ENCODE results near the gene FANCD2OS. TPM values are rescaled to one million over a fixed set of nuclear protein-coding genes. Genes with fewer than 3 reads are reported as not detected.

The FANCD2OS gene
- total RNA-seq, 1 experiment from 2014 or later, result not detected

Other genes with a start within 250 kb of the FANCD2OS start
- 0.37 TPM in 1 of 2 replicates, not detected in the other for gene CIDEC, start 228.0 kb downstream of the FANCD2OS start, total RNA-seq (2021)
- 46.7 and 52.4 TPM in 2 replicates for gene JAGN1, start 217.6 kb downstream of the FANCD2OS start, total RNA-seq (2021)
- 22.7 and 23.8 TPM in 2 replicates for gene IL17RE, start 205.4 kb downstream of the FANCD2OS start, total RNA-seq (2021)
- gene IL17RC, start 191.2 kb downstream of the FANCD2OS start, total RNA-seq (2021), result 45.0 and 54.6 TPM in 2 replicates
- gene CRELD1, start 174.4 kb downstream of the FANCD2OS start, total RNA-seq (2021), result 30.7 TPM in 2 replicates
- 0.90 and 0.93 TPM in 2 replicates for gene PRRT3, start 155.8 kb downstream of the FANCD2OS start, total RNA-seq (2021)
- 36.1 and 57.5 TPM in 2 replicates for gene EMC3, start 121.4 kb downstream of the FANCD2OS start, total RNA-seq (2021)
- gene FANCD2, start 81.8 kb downstream of the FANCD2OS start, total RNA-seq (2021), result 35.7 and 52.2 TPM in 2 replicates
- 73.8 and 109 TPM in 2 replicates for gene BRK1, start 7.4 kb upstream of the FANCD2OS start, total RNA-seq (2021)
- 50.2 and 52.4 TPM in 2 replicates for gene VHL, start 33.5 kb upstream of the FANCD2OS start, total RNA-seq (2021)
- 2.6 and 2.7 TPM in 2 replicates for gene IRAK2, start 56.7 kb upstream of the FANCD2OS start, total RNA-seq (2021)
- gene TATDN2, start 140.2 kb upstream of the FANCD2OS start, total RNA-seq (2021), result 27.3 and 34.0 TPM in 2 replicates
- 0.48 TPM in 1 of 2 replicates, not detected in the other for gene GHRL, start 184.7 kb upstream of the FANCD2OS start, total RNA-seq (2021)
- 113 and 121 TPM in 2 replicates for gene SEC13, start 212.9 kb upstream of the FANCD2OS start, total RNA-seq (2021)

Measured in PC-9 (cell line).